Upper lobe of left lung (tissue), 6 donors: Measurements from ENCODE around the gene CACNB4. TPM values are rescaled to one million over a fixed set of nuclear protein-coding genes. Genes with fewer than 3 reads are reported as not detected.

Experiments used
- ATAC-seq, 2 donors: fragments of 200-7000 bp; cut with Tn5 transposase; one replicate each; pipeline ENCODE4 v1.9.1; 2022; ENCODE audit warnings: mild to moderate bottlenecking in 2 of 2, moderate library complexity in 2 of 2; ENCODE audit not compliant: low FRiP score in 2 of 2
- DNase-seq, 2 donors: peaks; one replicate each; pipeline ENCODE4 v3.0.0-alpha.2; 2019 to 2020
- H3K27ac ChIP-seq, 4 donors: fragments of 200-600 bp; sonication (generic); one replicate each; pipeline ENCODE4 v1.5.1; 2016 to 2019
- H3K27me3 ChIP-seq, 4 donors: fragments of 200-600 bp; sonication (generic); one replicate each; pipeline ENCODE4 v1.5.1; 2017 to 2019
- H3K36me3 ChIP-seq, 4 donors: fragments of 200-600 bp; sonication (generic); one replicate each; pipeline ENCODE4 v1.5.1; 2016 to 2019
- H3K4me1 ChIP-seq, 4 donors: fragments of 200-600 bp; sonication (generic); one replicate each; pipeline ENCODE4 v1.5.1; 2018 to 2019
- H3K4me3 ChIP-seq, 4 donors: fragments of 200-600 bp; sonication (generic); one replicate each; pipeline ENCODE4 v1.5.1; 2017 to 2019; ENCODE audit warnings: mild to moderate bottlenecking in 2 of 4, moderate library complexity in 1 of 4
- H3K9me3 ChIP-seq, 4 donors: fragments of 200-600 bp; sonication (generic); one replicate each; pipeline ENCODE4 v1.5.1; 2018 to 2019
- EP300 ChIP-seq, 4 donors: sonication (generic); formaldehyde crosslinking; IDR thresholded peaks; one replicate each; pipeline ENCODE4 v1.5.1; 2017; ENCODE audit warnings: antibody characterized with exemption in 4 of 4, control low read depth in 2 of 4
- POLR2A ChIP-seq, 4 donors: fragments of 450-650 bp; IDR thresholded peaks; one replicate each; pipeline ENCODE4 v1.5.1; 2016 to 2017; ENCODE audit warnings: antibody characterized with exemption in 4 of 4, mild to moderate bottlenecking in 2 of 4
- POLR2AphosphoS5 ChIP-seq, 2 donors: sonication (generic); formaldehyde crosslinking; IDR thresholded peaks; one replicate each; pipeline ENCODE4 v1.5.1; 2017; ENCODE audit warnings: antibody characterized with exemption in 2 of 2
- WGBS, 2 donors: methylation state at CpG; one replicate each; pipeline ENCODE4 v1.1.5; 2017 to 2018; 5-methylcytosine and 5-hydroxymethylcytosine counted together
- total RNA-seq, 6 donors: library from RNA; depleted of rRNA in 4 of 6; stranded (reverse); fragments of >200 nt in 4 of 6; gene quantifications; one replicate each; pipeline versions ENCODE4 v1.1.0 to v1.2.1, GENCODE V29; 2016 to 2021
- TF ChIP-seq, protein P1 (sequence below), 6 experiments: fragments of 450-650 bp in 4 of 6; fragments of 200-600 bp in 2 of 6; sonication (generic) in 2 of 6; IDR thresholded peaks; one replicate each; pipeline ENCODE4 v1.5.1; 2016 to 2019; ENCODE audit warnings: antibody characterized with exemption in 6 of 6
- donor health status: DM: no; HTN: no; CAD: no; lungs with moderate emphysema.
- donor health status: DM: no; HTN: yes; CAD: no; lungs with severe emphysema.

Gene CACNB4
- total RNA-seq, 6 donors from 2014 or later: 7.7 to 21.0 (median 12.8) TPM

- H3K4me3 ChIP-seq: no peak overlapping the region
- WGBS, 2 donors: 94% methylated on average over 8 of the region's 8 CpGs
Observed at GRCh38 chr2:152055366-152056108, 43.3 kb downstream of the CACNB4 start.

GRCh38 chr2:152054593-152054992, 44.3 kb downstream of the CACNB4 start:
- Histone ChIP-seq H3K27me3 (no peaks in the 10 kb centered on the region), H3K27ac (no peak overlapping the region), H3K36me3 (no peaks in the 10 kb centered on the region), H3K4me3 (no peak overlapping the region), H3K9me3 (peaks cover 0 to 6% (median 0%) of the 10 kb centered on the region in 4 donors), H3K4me1 (peaks cover 0 to 7% (median 1%) of the 10 kb centered on the region in 4 donors)
- TF ChIP-seq, protein P1, sequence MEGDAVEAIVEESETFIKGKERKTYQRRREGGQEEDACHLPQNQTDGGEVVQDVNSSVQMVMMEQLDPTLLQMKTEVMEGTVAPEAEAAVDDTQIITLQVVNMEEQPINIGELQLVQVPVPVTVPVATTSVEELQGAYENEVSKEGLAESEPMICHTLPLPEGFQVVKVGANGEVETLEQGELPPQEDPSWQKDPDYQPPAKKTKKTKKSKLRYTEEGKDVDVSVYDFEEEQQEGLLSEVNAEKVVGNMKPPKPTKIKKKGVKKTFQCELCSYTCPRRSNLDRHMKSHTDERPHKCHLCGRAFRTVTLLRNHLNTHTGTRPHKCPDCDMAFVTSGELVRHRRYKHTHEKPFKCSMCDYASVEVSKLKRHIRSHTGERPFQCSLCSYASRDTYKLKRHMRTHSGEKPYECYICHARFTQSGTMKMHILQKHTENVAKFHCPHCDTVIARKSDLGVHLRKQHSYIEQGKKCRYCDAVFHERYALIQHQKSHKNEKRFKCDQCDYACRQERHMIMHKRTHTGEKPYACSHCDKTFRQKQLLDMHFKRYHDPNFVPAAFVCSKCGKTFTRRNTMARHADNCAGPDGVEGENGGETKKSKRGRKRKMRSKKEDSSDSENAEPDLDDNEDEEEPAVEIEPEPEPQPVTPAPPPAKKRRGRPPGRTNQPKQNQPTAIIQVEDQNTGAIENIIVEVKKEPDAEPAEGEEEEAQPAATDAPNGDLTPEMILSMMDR (IDR thresholded peaks at IDR 0.05): peak in 1 of 6 experiments; percentile 10
- TF ChIP-seq POLR2A (IDR thresholded peaks at IDR 0.05): no peak
- no peak for DNase-seq
- 25 to 27% methylated on average over 2 of the region's 2 CpGs for WGBS, 2 donors
- ATAC-seq: peak in 1 of 2 donors; percentile 64

More at GRCh38 chr2:152055366-152056108, 43.3 kb downstream of the CACNB4 start:
- no peak overlapping the region for H3K27ac ChIP-seq
- no peaks in the 10 kb centered on the region for H3K36me3 ChIP-seq
- peaks cover 0 to 6% (median 0%) of the 10 kb centered on the region in 4 donors for H3K9me3 ChIP-seq
- DNase-seq: no peak
- H3K27me3 ChIP-seq: no peaks in the 10 kb centered on the region
- TF ChIP-seq POLR2AphosphoS5 (IDR thresholded peaks at IDR 0.05) (no peak), EP300 (IDR thresholded peaks at IDR 0.05) (no peak), POLR2A (IDR thresholded peaks at IDR 0.05) (no peak)
- TF ChIP-seq, protein P1 (IDR thresholded peaks at IDR 0.05): no peak
- peaks cover 0 to 7% (median 1%) of the 10 kb centered on the region in 4 donors for H3K4me1 ChIP-seq
- no peak for ATAC-seq

DNA sequence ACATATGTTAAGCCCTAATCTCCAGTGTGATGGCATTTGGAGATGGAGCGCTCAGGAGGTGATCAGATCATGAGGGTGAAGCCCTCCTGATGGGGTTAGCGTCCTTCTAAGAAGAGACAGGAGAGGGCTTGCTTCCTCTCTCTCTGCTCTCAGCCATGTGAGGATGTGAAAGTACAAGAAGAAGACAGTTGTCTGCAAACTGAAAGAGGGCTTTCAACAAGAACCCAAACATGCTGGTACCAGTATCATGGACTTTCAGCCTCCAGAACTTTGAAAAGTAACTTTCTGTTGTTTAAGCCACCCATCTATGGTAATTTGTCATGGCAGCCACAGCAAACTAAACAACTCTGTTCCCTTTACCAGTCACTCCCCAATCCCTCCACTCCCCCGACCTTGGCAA, 47.4 kb downstream of the CACNB4 start:
- Histone ChIP-seq H3K9me3 (no peaks in the 10 kb centered on the region), H3K4me3 (no peak overlapping the region), H3K27ac (no peak overlapping the region), H3K4me1 (peaks cover 0 to 7% (median 1%) of the 10 kb centered on the region in 4 donors), H3K36me3 (no peaks in the 10 kb centered on the region), H3K27me3 (no peaks in the 10 kb centered on the region)
- no peak for DNase-seq
- TF ChIP-seq, protein P1 (IDR thresholded peaks at IDR 0.05): no peak
- TF ChIP-seq POLR2A (IDR thresholded peaks at IDR 0.05) (no peak), EP300 (IDR thresholded peaks at IDR 0.05) (no peak), POLR2AphosphoS5 (IDR thresholded peaks at IDR 0.05) (no peak)
- WGBS, 2 donors: 82 to 84% methylated on average over 3 of the region's 3 CpGs
- ATAC-seq: no peak

- H3K4me1 ChIP-seq: peaks cover 0 to 7% (median 1%) of the 10 kb centered on the region in 4 donors
- no peaks in the 10 kb centered on the region for H3K36me3 ChIP-seq
- no peaks in the 10 kb centered on the region for H3K9me3 ChIP-seq
- ATAC-seq (no peak), DNase-seq (no peak)
- H3K4me3 ChIP-seq: no peak overlapping the region
- 84 to 85% methylated on average over 6 of the region's 6 CpGs for WGBS, 2 donors
- TF ChIP-seq POLR2A (IDR thresholded peaks at IDR 0.05) (no peak), POLR2AphosphoS5 (IDR thresholded peaks at IDR 0.05) (no peak), EP300 (IDR thresholded peaks at IDR 0.05) (no peak)
- TF ChIP-seq, protein P1 (IDR thresholded peaks at IDR 0.05): no peak
- H3K27me3 ChIP-seq: no peaks in the 10 kb centered on the region
- no peak overlapping the region for H3K27ac ChIP-seq
Observed at GRCh38 chr2:152050915-152051314, 47.9 kb downstream of the CACNB4 start.

GRCh38 chr2:152050341-152050740, 48.5 kb downstream of the CACNB4 start:
- no peak for DNase-seq
- no peak for ATAC-seq
- TF ChIP-seq, protein P1 (IDR thresholded peaks at IDR 0.05): no peak
- TF ChIP-seq EP300 (IDR thresholded peaks at IDR 0.05) (no peak), POLR2A (IDR thresholded peaks at IDR 0.05) (no peak), POLR2AphosphoS5 (IDR thresholded peaks at IDR 0.05) (no peak)
- H3K27ac ChIP-seq: no peak overlapping the region
- H3K36me3 ChIP-seq: no peaks in the 10 kb centered on the region
- H3K27me3 ChIP-seq: no peaks in the 10 kb centered on the region
- no peaks in the 10 kb centered on the region for H3K9me3 ChIP-seq
- peaks cover 0 to 7% (median 1%) of the 10 kb centered on the region in 4 donors for H3K4me1 ChIP-seq
- no peak overlapping the region for H3K4me3 ChIP-seq
- WGBS, 2 donors: 57 to 61% methylated on average over 3 of the region's 3 CpGs
